GM18526 (cell line): ENCODE results near the gene ACOXL.

ENCODE experiments used
- POLR2A ChIP-seq: IDR thresholded peaks from 3 replicates; pipeline ENCODE4 v1.6.1; 2011; ENCODE audit not compliant: insufficient read length; ENCODE audit errors: extremely low read depth

Gene ACOXL

GRCh38 chr2:110823165-110823564 lies 90.8 kb downstream of the ACOXL start:
- no peak for TF ChIP-seq POLR2A

GRCh38 chr2:110827511-110827910 lies 95.1 kb downstream of the ACOXL start:
- no peak for TF ChIP-seq POLR2A

GRCh38 chr2:110828330-110828729 lies 96.0 kb downstream of the ACOXL start:
- no peak for TF ChIP-seq POLR2A

GRCh38 chr2:110829413-110830146 lies 97.2 kb downstream of the ACOXL start:
- TF ChIP-seq POLR2A: no peak

- no peak for TF ChIP-seq POLR2A
Measured at GRCh38 chr2:110832740-110833139, 100.4 kb downstream of the ACOXL start.

GRCh38 chr2:110834134-110834827 lies 101.9 kb downstream of the ACOXL start:
- no peak for TF ChIP-seq POLR2A

- TF ChIP-seq POLR2A: no peak
Measured at GRCh38 chr2:110836671-110837070, 104.3 kb downstream of the ACOXL start.

- no peak for TF ChIP-seq POLR2A
Measured at GRCh38 chr2:110837446-110838409, 105.4 kb downstream of the ACOXL start.

- TF ChIP-seq POLR2A: no peak
Measured at GRCh38 chr2:110838657-110839384, 106.4 kb downstream of the ACOXL start.

GRCh38 chr2:110840508-110840907 lies 108.1 kb downstream of the ACOXL start:
- no peak for TF ChIP-seq POLR2A

GRCh38 chr2:110842048-110842447 lies 109.7 kb downstream of the ACOXL start:
- no peak for TF ChIP-seq POLR2A

- TF ChIP-seq POLR2A: no peak
Measured at GRCh38 chr2:110843496-110843895, 111.1 kb downstream of the ACOXL start.

- TF ChIP-seq POLR2A: no peak
Measured at GRCh38 chr2:110843959-110844510, 111.7 kb downstream of the ACOXL start.

GRCh38 chr2:110847651-110848050 lies 115.3 kb downstream of the ACOXL start:
- no peak for TF ChIP-seq POLR2A
